GM21390 (cell line): ENCODE results near the gene NR5A1.

ENCODE experiments used
- ATAC-seq: cut with Tn5 transposase; IDR thresholded peaks from one replicate; pipeline ENCODE4 v1.9.1; 2021; ENCODE audit not compliant: unreplicated experiment

Gene NR5A1

DNA sequence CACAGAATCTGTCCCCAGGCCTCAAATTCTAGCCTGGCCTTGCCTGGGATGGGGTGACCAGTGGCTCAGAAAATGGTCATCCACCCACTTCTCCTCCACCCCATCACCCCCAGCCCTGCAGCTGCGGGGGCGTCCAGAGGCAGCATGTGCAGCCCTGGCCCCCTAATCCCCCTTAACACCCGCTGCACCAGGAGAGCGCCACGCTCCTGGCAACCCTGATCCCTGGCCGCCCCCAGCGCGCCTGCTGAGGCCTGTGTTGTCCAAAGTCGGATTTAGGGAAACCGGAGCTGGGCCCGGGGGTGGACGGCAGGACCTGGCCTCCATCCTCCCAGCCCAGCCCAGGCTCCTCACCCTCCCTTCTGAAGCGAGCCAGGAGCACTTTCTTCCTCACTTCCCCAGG lies 22.0 kb downstream of the NR5A1 start:
- ATAC-seq: no peak

DNA sequence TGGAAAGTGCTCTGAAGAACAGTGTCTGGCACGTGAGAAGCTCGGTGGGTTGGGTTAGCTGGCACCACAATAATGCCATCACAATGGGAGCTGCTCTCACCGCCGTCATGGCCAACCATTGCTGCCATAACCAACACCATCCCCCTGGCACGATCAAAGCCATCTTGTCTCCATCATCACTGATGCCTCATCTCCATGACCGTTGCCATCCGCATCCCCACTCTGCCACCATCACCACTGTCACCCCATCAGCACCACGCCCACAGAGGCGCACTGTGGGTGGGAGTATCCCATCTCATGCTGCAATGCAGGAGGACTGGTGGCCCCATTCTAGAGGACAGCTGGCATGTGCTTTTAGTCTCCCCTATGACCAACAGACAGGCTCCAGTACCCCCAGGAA lies 23.7 kb downstream of the NR5A1 start:
- no peak for ATAC-seq

DNA sequence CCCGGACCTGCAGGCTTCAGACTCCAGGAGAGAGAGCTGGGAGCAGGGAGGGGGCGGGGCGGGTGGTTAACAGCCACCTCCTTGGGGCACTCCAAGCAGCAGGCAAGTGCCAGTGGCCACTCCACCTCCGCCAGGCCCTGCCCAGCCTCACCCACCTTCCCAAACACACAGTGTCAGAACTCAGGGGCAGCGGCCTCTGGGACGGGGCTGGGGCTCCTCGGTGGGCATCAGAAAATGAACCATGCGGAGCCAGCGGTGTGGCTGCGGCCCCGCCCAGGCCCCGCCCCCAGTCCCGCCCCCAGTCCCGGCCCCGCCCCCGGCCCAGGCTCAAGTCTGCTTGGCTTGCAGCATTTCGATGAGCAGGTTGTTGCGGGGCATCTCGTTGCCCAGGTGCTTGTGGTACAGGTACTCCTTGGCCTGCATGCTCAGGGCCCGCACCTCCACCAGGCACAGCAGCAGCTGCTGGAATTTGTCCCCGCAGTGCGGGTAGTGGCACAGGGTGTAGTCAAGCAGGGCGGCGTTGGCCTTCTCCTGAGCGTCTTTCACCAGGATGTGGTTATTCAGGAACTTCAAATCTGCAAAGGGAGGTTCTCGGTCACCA lies 24.7 kb downstream of the NR5A1 start:
- ATAC-seq: no peak

DNA sequence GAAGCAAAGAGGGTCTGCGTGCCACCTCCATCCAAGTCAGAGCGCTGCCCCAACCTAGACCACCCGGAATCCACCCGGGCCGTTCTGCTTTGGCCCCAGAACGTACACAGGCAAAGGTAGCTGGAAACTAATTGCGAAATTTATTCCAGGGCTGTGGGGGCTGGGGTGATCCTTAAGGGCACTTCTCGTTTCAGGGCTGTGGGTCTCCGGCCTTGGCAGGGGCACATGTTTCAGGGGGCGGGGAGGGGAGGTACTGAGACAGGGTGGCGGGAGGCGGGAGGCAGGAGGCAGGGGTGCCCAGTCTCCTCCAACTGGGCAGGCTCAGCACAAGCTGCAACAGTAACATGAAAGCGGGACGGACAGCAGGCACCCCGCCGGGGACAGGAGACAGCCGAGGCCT lies 26.1 kb downstream of the NR5A1 start:
- ATAC-seq: no peak

DNA sequence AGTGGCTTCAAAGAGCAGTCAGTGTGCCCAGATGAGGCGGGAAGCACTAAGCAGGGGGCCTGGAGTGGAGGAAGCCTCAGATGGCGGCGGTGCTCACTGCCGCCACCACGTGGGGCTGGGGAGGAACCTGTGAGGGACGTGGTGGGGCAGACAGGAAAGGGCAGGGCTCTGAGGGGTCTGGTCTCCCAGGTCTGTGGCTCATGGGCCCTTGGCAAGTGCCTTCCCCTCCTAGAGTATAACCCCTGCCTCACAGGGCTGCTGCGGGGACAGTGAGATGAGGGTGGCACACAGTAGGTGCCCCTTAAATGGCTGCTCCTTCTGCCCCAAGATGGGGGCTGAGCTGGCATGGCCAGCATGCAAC lies 26.6 kb downstream of the NR5A1 start:
- ATAC-seq: no peak

DNA sequence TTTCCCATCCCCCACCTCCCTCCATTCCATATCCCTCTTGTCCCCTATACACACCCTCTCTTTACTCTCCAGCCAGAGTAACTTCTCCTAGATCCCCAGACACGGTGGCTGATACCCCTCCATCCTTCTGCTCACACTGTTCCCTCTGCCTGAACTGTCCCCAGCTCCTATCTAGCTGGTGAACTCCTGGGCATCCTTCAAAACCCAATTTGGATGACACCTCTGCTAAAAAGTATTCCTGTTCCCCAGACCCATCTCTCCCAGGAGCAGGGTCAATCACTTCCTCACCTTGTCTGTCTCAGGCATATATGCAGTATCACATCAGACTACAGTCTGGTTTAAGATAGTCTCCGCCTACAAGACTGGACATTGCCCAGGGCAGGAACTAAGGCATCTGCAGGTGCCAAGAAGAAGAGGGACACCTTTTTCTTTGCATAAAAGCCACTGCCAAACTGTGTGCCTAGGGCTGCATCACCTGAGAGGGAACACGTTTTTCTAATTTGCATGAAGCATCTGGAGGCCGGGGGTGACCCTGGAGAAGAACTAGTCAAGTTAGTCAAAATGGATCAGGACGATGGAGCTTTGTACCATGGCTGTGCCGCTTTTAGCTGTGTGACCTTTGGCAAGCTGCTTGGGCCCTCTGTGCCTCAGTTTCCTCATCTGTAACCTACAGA lies 27.1 kb downstream of the NR5A1 start:
- no peak for ATAC-seq

DNA sequence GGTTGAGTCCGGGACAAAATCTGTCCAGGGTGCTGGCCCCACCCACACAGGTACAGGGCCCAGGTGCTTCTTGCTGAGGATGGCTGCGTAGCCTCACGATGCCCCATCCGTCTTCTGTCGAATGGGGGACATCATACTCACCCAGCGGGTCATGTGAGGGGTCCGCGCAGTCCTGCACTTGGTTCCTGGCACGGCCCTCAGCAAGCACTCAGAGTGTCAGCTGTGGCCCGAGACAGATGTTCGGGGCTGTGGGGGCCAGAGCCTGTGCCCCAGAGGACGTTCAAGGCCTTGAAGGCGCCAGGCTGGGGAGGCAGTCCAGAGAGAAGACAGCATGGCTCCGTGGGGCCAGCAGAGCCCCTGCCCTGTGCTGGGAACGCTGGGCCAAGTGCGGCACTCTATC lies 27.8 kb downstream of the NR5A1 start:
- ATAC-seq: no peak

DNA sequence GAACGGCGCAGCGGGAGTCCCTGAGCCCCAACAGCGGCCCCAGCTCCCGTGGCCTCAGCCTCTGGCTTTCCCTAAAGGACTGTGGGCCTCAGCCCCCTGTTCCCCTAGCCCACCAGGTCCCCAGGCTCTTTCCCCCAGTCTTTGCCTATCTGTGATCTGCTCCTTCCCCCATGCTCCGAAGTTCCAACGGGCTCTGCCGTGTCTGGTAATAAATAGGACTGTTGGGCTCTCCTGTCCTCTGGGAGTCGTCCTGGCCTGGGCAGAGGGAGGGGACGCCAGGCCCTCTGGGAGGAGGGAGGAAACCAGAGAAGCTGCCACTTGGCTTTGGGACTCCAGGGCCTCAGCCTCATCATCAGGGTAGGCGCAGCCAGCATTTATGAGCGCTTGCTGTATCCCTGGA lies 28.8 kb downstream of the NR5A1 start:
- no peak for ATAC-seq

DNA sequence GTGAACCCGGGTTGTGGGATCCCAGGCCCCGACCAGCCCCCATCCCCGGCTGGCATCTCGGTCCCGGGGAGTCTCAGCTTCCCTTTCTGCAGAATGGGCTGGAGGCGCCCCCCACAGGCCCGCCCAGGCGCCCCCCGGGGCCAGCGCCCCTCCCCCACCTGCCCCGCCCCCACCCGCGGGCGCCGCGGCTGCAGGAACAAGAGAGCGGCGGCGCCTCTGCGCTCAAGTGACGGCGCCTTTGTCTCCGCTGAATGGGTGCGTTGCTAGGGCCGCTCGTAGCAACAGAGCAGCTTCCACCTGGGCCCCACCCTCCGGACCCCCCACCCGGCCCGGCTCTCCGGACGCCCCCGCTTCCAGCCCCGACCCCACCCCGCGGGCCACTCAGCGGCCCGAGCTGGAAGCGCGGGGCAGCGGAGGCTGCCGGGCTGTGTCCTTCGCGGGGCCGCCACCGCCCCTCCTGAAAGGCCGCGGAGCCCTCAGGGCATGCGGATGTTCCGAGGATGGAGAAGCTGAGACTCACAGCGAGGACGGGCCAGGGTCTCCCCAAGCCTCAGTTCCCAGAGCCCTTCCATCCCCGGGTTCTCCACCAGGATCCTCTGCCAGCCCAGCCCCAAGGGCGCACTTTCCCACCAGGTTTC lies 29.4 kb downstream of the NR5A1 start:
- ATAC-seq: no peak

DNA sequence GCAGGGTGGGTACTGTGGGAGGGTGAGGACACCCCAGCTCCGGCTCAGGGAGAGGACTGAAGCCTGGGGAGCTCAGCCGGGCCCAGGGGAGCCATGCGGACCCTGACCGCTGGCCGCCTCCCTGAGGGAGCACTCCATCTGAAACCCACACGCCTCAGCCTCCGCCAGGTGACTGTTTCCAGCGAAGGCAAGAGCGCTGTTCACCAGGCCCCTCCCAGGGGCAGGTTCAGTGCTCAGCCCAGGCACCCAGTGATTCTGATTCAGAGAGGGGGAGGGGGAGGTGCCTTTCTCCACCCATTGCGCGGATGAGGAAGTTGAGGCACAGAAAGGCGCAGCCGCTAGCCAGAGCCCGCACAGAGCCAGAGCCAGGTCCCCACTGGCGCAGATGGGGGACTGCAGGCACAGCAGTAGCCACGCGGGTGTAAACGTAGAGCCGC lies 30.0 kb downstream of the NR5A1 start:
- ATAC-seq: no peak

DNA sequence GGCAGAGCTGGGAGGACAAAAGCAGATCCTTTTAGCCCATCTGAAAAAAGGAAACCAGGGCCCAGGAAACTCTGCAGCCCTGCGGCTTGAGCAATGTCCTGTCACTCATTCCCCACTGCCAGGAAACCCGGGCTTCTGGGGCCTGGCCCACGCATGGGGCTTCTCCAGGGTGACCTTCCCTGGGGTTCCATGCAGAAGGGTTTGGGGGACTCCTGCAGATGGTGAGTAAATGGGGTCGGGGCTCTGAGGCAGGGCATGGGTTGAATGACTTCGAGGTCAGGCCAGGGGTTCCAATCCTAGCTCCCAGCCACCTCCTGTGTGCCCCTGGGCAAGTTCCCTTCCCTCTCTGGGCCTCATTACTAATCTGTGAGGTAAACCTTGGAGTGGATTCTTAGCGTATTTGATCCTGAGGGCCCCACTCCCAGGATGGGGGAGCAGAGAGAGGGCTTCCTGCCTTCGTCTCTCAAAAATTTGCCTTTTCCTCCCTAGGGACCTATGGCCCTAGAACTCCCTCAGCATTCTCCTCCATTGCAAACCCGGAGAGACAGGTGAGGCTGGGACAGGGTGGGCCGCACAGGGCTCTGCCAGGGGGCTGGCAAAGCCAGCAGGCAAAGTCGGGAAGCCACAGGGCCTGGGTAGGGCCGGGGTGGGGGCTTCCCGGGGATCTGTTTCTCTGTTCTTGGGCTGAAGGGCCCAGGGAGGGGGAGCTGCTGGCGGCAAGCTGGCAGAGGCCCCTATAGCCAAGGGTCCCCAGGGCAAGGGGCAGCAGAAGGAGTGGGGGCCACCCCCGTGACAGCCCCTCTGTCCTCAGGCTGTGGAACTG lies 31.1 kb downstream of the NR5A1 start:
- ATAC-seq: no peak

DNA sequence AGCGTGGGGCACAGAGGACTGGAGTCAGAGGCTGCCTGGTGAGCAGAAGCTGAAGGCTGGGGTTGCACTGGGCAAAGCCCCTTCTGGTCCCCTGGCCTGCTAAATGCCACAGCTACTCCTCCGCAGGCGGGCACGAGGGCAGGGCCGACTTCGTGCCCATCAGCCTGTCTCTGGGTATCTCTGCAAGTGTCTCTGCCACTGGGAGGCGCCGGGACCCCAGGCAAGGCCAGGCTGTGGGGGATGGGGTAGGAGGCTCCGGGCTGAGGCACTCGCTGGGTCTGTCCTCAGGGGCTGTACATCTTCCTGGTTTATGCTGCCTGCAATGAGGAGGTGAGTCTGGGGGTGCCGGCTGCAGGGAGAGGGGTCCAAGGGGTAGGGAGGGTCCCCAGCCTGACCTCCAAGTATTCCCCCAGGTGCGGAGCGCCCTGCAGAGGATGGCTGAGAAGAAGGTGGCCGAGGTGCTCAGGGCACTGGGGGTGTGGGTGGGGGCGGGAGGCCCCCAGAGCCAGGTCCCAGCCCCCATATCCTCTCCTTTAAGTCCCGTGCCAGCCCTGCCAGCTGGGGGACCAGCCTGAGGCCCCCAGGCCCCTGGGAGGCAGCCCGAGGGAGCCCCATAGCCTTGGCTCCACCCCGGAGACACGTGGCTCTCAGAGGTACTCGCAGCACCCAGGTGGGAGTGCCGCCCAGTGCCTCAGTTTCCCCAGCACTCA lies 31.9 kb downstream of the NR5A1 start:
- no peak for ATAC-seq

DNA sequence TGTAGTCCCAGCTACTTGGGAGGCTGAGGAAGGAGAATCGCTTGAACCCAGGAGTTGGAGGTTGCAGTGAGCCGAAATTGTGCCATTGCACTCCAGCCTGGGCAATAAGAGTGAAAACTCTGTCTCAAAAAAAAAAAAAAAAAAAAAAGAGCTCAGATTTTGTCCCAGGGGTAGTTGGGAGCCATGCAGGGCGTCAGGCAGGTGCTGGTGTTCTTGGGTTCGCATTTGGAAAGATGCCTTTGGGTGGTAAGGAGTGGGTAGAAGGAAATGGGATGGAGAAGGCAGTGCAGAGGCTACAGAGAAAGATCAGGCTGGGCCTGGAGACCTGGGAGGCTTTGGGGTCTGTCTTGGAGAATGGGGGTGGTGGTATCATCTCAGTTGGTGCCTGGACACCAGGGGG lies 33.0 kb downstream of the NR5A1 start:
- no peak for ATAC-seq

DNA sequence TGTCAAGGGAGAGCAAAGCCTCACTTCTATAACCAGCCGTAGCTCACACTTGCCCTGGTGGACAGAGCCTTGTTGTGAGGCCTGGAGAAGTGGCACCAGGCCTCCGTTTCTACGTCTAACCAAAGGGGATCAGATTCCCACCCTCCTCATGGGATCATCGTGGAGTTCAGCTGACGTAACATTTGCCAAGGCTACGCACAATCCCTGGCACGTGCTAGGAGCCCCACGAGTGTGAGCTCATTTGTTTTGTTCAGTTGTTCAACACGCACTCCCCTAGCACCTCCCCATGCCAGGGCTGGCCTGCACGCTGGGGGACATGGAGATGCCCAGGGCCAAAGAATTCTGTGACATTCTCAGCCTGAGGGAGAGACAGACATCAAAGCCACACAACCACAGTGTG lies 33.9 kb downstream of the NR5A1 start:
- ATAC-seq: no peak

DNA sequence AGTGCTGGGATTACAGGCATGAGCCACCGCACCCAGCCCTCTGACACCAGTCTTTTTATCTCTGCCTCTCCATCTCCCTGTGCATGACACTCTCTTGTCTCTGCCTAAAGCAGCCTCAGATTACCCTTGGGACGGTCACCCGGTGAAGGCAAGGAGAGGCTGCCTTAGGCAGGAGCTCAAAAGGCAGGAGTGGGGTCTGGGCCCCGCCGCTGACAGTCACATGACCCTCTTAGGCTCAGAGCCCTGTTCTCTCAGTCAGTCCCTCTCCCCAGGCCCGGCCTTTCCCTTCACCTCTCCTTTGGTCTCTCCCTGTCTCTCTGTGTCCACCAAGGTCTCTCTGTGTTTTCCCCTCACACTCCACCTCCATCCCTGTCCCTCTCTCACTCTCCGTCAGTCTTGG lies 34.4 kb downstream of the NR5A1 start:
- no peak for ATAC-seq

DNA sequence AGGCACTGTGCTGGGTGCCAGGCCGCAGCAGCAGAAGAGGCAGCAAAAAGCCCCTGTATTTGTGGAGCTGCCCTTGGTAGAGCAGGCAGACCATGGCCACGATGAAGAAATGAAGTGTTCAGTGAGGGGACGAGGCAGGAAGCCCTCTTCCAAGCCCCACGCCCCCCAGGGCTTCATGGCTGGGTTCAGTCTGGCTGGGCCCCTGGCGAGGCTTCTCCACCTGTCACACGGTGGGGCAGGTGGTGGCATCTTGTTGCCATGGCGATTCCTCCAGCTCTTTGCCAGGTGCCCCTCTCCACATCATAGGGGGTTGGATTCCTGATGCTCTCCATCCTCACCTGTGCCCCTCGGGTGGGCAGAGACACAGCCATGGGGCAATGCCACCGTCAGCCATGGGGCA lies 35.4 kb downstream of the NR5A1 start:
- no peak for ATAC-seq

DNA sequence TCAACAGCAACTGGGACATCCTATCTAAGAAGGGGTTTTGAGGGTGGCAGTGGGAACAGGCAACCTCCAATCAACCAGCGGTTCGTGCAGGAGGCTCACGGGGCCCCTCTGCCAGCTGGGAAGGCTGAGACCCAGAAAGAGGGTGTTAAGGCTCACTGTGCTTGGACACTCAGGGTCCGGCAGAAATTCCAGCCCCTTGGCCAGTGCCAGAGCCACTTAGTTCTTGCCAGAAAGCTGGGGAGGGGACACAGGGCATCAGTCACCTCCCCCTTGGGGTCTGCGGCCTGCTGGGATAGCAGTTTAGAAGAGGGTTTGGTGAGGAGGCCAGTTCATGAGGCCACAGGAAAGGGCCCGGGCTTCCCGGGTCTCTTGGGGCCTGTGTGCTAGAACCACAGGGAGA lies 36.5 kb downstream of the NR5A1 start:
- no peak for ATAC-seq

DNA sequence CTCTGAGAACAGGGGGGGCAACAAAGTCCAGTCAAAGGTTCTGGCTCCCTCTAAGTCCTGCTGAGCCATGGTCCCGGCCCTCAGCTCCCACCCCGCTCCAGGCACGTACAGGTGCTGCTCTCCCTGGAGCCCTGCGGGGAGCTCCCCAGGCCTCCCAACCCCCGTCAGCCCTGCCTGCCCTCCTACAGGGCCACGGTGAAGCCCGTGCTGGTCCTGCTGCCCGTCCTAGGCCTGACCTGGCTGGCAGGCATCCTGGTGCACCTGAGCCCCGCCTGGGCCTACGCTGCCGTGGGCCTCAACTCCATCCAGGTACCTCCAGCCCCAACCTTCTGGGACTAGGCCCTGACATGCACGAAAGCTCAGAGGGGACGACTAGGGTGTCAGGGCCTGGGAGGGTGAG lies 36.9 kb downstream of the NR5A1 start:
- no peak for ATAC-seq

DNA sequence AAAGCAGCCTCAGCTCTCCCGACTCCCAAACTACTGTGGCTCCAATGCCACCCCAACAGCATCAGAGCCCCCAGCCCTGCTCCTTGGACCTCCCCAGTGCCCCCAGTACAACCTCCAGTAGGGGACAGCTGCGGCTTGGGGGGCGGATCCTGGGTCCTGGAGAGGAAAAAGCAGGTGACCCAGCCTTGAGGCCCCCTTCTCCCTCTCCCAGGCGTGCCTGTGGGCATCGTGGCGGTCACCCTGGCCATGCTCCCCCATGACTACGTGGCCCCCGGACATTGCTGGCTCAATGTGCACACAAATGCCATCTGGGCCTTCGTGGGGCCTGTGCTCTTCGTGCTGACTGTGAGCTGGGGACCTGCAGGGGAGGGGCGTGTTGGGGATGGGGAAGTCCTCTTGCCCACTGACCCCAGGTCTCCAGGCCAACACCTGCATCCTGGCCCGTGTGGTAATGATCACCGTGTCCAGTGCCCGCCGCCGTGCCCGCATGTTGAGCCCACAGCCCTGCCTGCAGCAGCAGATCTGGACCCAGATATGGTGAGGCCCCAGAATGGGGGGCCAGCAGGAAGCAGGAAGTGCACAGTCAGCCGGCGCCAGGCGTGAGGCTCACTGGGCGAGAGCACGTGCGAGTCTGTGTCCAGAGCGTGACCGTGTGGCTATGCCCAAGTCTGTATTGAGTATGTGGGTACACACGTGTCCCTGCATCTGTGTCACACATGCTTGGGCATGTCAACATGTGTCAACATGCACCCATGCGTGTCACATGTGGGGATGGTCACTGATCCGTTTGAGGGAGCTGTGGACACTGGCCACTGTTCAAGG lies 38.0 kb downstream of the NR5A1 start:
- ATAC-seq: no peak

DNA sequence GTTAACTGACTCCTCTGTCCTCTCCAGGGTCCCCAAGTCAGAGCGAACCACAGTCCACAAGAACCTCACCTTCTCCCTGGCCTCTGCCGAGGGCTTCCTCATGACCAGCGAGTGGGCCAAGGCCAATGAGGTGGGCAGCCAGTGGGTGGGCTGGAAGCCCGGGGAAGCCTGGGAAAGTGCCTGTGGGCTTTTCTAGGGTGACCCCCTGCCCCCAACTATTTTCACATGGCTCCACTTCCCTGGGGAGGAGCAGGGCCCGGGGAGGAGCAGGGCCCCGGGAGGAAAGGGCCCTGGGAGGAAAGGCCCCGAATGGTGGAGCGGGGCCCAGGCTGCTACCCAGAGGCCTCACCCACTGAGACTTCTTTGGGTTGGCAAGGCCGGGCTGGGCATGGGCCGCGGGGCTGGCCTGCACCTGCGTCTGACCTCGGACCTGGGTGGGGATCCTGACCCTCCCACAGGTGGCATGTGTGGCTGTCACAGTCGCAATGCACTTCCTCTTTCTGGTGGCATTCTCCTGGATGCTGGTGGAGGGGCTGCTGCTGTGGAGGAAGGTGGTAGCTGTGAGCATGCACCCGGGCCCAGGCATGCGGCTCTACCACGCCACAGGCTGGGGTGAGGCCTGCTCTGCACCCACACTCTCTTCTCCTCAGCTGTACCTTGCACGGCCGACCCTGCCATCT lies 39.0 kb downstream of the NR5A1 start:
- ATAC-seq: no peak
